ENCODE measurements around the gene ENTREP1. TPM values are rescaled to one million over a fixed set of nuclear protein-coding genes. Genes with fewer than 3 reads are reported as not detected.

Gene ENTREP1
- total RNA-seq, 2 experiments from 2014 or later: not detected

- Histone ChIP-seq H3K4me1 (ENCODE audit: insufficient read depth, low read length, poor library complexity, severe bottlenecking) (no peaks in the 10 kb centered on the region), H2AFZ (ENCODE audit: low read length) (no peak overlapping the region), H3K4me2 (ENCODE audit: low read length) (no peak overlapping the region), H3K9me3 (ENCODE audit: low read length) (no peaks in the 10 kb centered on the region), H3K27ac (ENCODE audit: low read depth, low read length, poor library complexity, severe bottlenecking) (no peak overlapping the region), H4K20me1 (ENCODE audit: insufficient read depth, low read length) (no peaks in the 10 kb centered on the region), H3K36me3 (ENCODE audit: insufficient read depth, low read length) (no peaks in the 10 kb centered on the region), H3K9me2 (ENCODE audit: insufficient read depth, low read length) (no peaks in the 10 kb centered on the region), H3K4me3 (ENCODE audit: low read depth, low read length, poor library complexity, severe bottlenecking) (no peak overlapping the region), H3K79me2 (ENCODE audit: insufficient read depth, low read depth, low read length) (no peaks in the 10 kb centered on the region)
- CTCF ChIA-PET (ENCODE audit: unreplicated experiment): no interaction called here
- intact Hi-C loops (cut with micrococcal nuclease; ENCODE audit: unreplicated experiment): no loop called here
- POLR2A ChIA-PET: no interaction called here
- BruUV-seq (replicated peaks): no TSS peak
- TF ChIP-seq, protein P1, sequence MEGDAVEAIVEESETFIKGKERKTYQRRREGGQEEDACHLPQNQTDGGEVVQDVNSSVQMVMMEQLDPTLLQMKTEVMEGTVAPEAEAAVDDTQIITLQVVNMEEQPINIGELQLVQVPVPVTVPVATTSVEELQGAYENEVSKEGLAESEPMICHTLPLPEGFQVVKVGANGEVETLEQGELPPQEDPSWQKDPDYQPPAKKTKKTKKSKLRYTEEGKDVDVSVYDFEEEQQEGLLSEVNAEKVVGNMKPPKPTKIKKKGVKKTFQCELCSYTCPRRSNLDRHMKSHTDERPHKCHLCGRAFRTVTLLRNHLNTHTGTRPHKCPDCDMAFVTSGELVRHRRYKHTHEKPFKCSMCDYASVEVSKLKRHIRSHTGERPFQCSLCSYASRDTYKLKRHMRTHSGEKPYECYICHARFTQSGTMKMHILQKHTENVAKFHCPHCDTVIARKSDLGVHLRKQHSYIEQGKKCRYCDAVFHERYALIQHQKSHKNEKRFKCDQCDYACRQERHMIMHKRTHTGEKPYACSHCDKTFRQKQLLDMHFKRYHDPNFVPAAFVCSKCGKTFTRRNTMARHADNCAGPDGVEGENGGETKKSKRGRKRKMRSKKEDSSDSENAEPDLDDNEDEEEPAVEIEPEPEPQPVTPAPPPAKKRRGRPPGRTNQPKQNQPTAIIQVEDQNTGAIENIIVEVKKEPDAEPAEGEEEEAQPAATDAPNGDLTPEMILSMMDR (conservative IDR thresholded peaks at IDR 0.05; ENCODE audit: low read length): no peak
- TF ChIP-seq EZH2phosphoT487 (IDR thresholded peaks at IDR 0.05; ENCODE audit: borderline replicate concordance, low read depth, low read length): no peak
- DNase-seq (ENCODE audit: low spot score): no peak
Measured at GRCh38 chr9:69392826-69393225, 67.8 kb downstream of the ENTREP1 start.

- Histone ChIP-seq H3K4me1 (ENCODE audit: insufficient read depth, low read length, poor library complexity, severe bottlenecking) (no peaks in the 10 kb centered on the region), H3K79me2 (ENCODE audit: insufficient read depth, low read depth, low read length) (no peaks in the 10 kb centered on the region), H4K20me1 (ENCODE audit: insufficient read depth, low read length) (no peaks in the 10 kb centered on the region), H3K9me2 (ENCODE audit: insufficient read depth, low read length) (no peaks in the 10 kb centered on the region), H3K9me3 (ENCODE audit: low read length) (no peaks in the 10 kb centered on the region), H3K36me3 (ENCODE audit: insufficient read depth, low read length) (no peaks in the 10 kb centered on the region), H3K4me3 (ENCODE audit: low read depth, low read length, poor library complexity, severe bottlenecking) (no peak overlapping the region), H2AFZ (ENCODE audit: low read length) (no peak overlapping the region), H3K27ac (ENCODE audit: low read depth, low read length, poor library complexity, severe bottlenecking) (no peak overlapping the region), H3K4me2 (ENCODE audit: low read length) (no peak overlapping the region)
- TF ChIP-seq, protein P1 (conservative IDR thresholded peaks at IDR 0.05; ENCODE audit: low read length): no peak
- TF ChIP-seq EZH2phosphoT487 (IDR thresholded peaks at IDR 0.05; ENCODE audit: borderline replicate concordance, low read depth, low read length): no peak
- intact Hi-C loops (cut with micrococcal nuclease; ENCODE audit: unreplicated experiment): no loop called here
- BruUV-seq (replicated peaks): no TSS peak
- ChIA-PET POLR2A (no interaction called here), CTCF (ENCODE audit: unreplicated experiment) (no interaction called here)
- DNase-seq (ENCODE audit: low spot score): no peak
Measured at GRCh38 chr9:69393425-69393824, 68.4 kb downstream of the ENTREP1 start.

GRCh38 chr9:69395718-69396117 lies 70.7 kb downstream of the ENTREP1 start:
- H2AFZ ChIP-seq (ENCODE audit: low read length): no peak overlapping the region
- no peak for DNase-seq (ENCODE audit: low spot score)
- intact Hi-C loops (cut with micrococcal nuclease; ENCODE audit: unreplicated experiment): no loop called here
- ChIA-PET CTCF (ENCODE audit: unreplicated experiment) (no interaction called here), POLR2A (no interaction called here)
- H3K4me3 ChIP-seq (ENCODE audit: low read depth, low read length, poor library complexity, severe bottlenecking): no peak overlapping the region
- no peaks in the 10 kb centered on the region for H3K9me2 ChIP-seq (ENCODE audit: insufficient read depth, low read length)
- TF ChIP-seq, protein P1 (conservative IDR thresholded peaks at IDR 0.05; ENCODE audit: low read length): no peak
- no peak for TF ChIP-seq EZH2phosphoT487 (IDR thresholded peaks at IDR 0.05; ENCODE audit: borderline replicate concordance, low read depth, low read length)
- no peaks in the 10 kb centered on the region for H3K79me2 ChIP-seq (ENCODE audit: insufficient read depth, low read depth, low read length)
- H3K9me3 ChIP-seq (ENCODE audit: low read length): no peaks in the 10 kb centered on the region
- no peak overlapping the region for H3K4me2 ChIP-seq (ENCODE audit: low read length)
- no peaks in the 10 kb centered on the region for H4K20me1 ChIP-seq (ENCODE audit: insufficient read depth, low read length)
- H3K27ac ChIP-seq (ENCODE audit: low read depth, low read length, poor library complexity, severe bottlenecking): no peak overlapping the region
- no peaks in the 10 kb centered on the region for H3K36me3 ChIP-seq (ENCODE audit: insufficient read depth, low read length)
- no TSS peak for BruUV-seq (replicated peaks)
- H3K4me1 ChIP-seq (ENCODE audit: insufficient read depth, low read length, poor library complexity, severe bottlenecking): no peaks in the 10 kb centered on the region
